Spleen (tissue), 7 donors: ENCODE results near the gene EGFR.

Source experiments
- POLR2A ChIP-seq, 3 donors: fragments of 450-650 bp; IDR thresholded peaks; one replicate each; pipeline ENCODE4 v1.5.1; 2017; ENCODE audit warnings: antibody characterized with exemption in 3 of 3, mild to moderate bottlenecking in 1 of 3
- POLR2AphosphoS5 ChIP-seq, 3 donors: sonication (generic); formaldehyde crosslinking; IDR thresholded peaks; one replicate each; pipeline ENCODE4 v1.5.1; 2017; ENCODE audit warnings: antibody characterized with exemption in 3 of 3
- TF ChIP-seq, protein P1 (sequence below), 11 experiments: fragments of 200-600 bp in 7 of 11; fragments of 450-650 bp in 4 of 11; sonication (generic) in 4 of 11; IDR thresholded peaks in 8 of 11; conservative IDR thresholded peaks in 3 of 11; 1 replicate in 7 of 11; 2 replicates in 4 of 11; pipeline versions ENCODE4 v1.4.0 to v1.8.0; 2016 to 2021; ENCODE audit warnings: antibody characterized with exemption in 11 of 11, inconsistent platforms in 4 of 11, mild to moderate bottlenecking in 1 of 11
- donor health status: DM: no; HTN: no; CAD: no; lungs with moderate emphysema.
- donor health status: DM: no; HTN: no; CAD: no.
- donor health status: DM: no; HTN: no; CAD: no.

DNA sequence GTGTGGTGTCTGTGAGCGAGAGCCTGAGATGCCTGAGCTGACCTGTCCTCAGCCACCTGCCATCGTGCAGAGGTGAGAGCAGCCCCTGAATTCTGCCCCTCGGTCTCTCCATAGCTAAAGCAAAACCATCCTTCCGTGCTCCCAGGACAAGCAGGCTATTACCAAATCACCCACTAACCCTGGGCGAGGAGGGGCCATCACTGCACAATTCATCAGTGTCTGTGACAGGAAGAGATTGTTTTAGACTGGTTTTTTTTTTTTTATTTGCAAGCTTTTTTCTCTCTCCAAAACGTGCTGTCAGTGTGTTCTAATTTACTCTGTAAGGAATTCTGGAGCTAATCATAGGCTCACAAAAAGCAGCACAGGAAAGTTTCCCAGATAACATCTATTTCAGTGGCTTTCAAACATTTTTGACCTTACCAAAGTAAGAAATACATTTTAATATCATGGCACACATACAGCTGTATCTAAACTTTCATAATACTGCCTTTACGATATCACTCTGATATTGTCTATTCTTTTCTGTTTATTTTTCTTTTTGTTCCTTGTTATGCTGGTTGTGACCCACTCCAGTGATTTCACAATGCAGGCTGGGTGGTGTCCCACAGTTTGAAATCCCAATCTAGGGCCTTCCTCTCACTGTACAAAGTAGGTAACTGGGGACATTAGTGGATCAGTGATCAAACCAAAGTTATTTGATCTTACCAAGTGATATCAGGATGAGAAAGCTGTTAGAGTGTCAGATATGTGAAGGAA is 62.8 kb downstream of the EGFR start:
- TF ChIP-seq, protein P1, sequence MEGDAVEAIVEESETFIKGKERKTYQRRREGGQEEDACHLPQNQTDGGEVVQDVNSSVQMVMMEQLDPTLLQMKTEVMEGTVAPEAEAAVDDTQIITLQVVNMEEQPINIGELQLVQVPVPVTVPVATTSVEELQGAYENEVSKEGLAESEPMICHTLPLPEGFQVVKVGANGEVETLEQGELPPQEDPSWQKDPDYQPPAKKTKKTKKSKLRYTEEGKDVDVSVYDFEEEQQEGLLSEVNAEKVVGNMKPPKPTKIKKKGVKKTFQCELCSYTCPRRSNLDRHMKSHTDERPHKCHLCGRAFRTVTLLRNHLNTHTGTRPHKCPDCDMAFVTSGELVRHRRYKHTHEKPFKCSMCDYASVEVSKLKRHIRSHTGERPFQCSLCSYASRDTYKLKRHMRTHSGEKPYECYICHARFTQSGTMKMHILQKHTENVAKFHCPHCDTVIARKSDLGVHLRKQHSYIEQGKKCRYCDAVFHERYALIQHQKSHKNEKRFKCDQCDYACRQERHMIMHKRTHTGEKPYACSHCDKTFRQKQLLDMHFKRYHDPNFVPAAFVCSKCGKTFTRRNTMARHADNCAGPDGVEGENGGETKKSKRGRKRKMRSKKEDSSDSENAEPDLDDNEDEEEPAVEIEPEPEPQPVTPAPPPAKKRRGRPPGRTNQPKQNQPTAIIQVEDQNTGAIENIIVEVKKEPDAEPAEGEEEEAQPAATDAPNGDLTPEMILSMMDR (IDR thresholded peaks at IDR 0.05 in 8 of 11, conservative IDR thresholded peaks at IDR 0.05 in 3 of 11), result no peak
- TF ChIP-seq POLR2AphosphoS5 (IDR thresholded peaks at IDR 0.05) (no peak), POLR2A (IDR thresholded peaks at IDR 0.05) (no peak)
